SK-N-SH (cell line): ENCODE measurements around the gene KIF5C. TPM values are rescaled to one million over a fixed set of nuclear protein-coding genes. Genes with fewer than 3 reads are reported as not detected.

Source experiments
- CTCF ChIA-PET: fragments of 300-600, 350-600 bp; formaldehyde crosslinking; extraction: SDS; loops from one replicate; lab custom pipeline; 2021; lab: Yijun Ruan, JAX
- POLR2A ChIA-PET: fragments of 350-600 bp; sonication (Branson Sonifier 250); formaldehyde crosslinking; extraction: SDS; loops from one replicate; lab custom pipeline; 2020; ENCODE audit warnings: antibody characterized with exemption, inconsistent platforms; lab: Yijun Ruan, JAX
- DNase-seq: peaks from one replicate; pipeline ENCODE4 v3.0.0; 2012
- H2AFZ ChIP-seq: fragments of 200-600 bp; sonication (generic); 2 replicates; pipeline ENCODE4 v1.8.1; 2016; ENCODE audit warnings: antibody characterized with exemption, mild to moderate bottlenecking, low read depth
- H3F3A ChIP-seq: fragments of 200-600 bp; sonication (generic); replicated peaks from 2 replicates; pipeline ENCODE3; 2016; ENCODE audit warnings: antibody characterized with exemption, mild to moderate bottlenecking; ENCODE audit not compliant: insufficient read depth
- H3K27ac ChIP-seq, 2 experiments: fragments of 200-500 bp in 1 of 2; fragments of 200-600 bp in 1 of 2; sonication (Bioruptor generic) in 1 of 2; sonication (generic), shearing (Covaris generic) in 1 of 2; 2 replicates each; pipeline versions ENCODE4 v1.5.1 to v1.6.1; 2014 to 2016; ENCODE audit warnings: low read depth in 2 of 2, inconsistent platforms in 1 of 2, low read length in 1 of 2, mild to moderate bottlenecking in 1 of 2, mixed read lengths in 1 of 2
- H3K27me3 ChIP-seq: fragments of 200-600 bp; sonication (generic), shearing (Covaris generic); 2 replicates; pipeline ENCODE4 v1.6.1; 2016; ENCODE audit warnings: mixed run types; ENCODE audit not compliant: insufficient read depth
- H3K36me3 ChIP-seq, 2 experiments: fragments of 200-500 bp in 1 of 2; fragments of 200-600 bp in 1 of 2; sonication (Bioruptor generic) in 1 of 2; sonication (generic) in 1 of 2; replicated peaks in 1 of 2; 2 replicates each; pipeline versions ENCODE3 to v1.5.1; 2014 to 2016; ENCODE audit warnings: low read length in 1 of 2, mild to moderate bottlenecking in 1 of 2; ENCODE audit not compliant: insufficient read depth in 2 of 2, control insufficient read depth in 1 of 2
- H3K4me1 ChIP-seq, 2 experiments: fragments of 200-500 bp in 1 of 2; fragments of 200-600 bp in 1 of 2; sonication (Bioruptor generic) in 1 of 2; sonication (generic), shearing (Covaris generic) in 1 of 2; 2 replicates each; pipeline versions ENCODE4 v1.5.1 to v1.6.1; 2014 to 2016; ENCODE audit warnings: low read depth in 1 of 2, low read length in 1 of 2, mixed run types in 1 of 2; ENCODE audit not compliant: insufficient read depth in 2 of 2, control insufficient read depth in 1 of 2
- H3K4me2 ChIP-seq: fragments of 200-600 bp; sonication (generic), shearing (Covaris generic); 2 replicates; pipeline ENCODE4 v1.6.1; 2017; ENCODE audit warnings: mixed run types
- H3K4me3 ChIP-seq, 2 experiments: fragments of 200-500 bp in 1 of 2; fragments of 200-600 bp in 1 of 2; sonication (Bioruptor generic) in 1 of 2; sonication (generic), shearing (Covaris generic) in 1 of 2; 2 replicates each; pipeline versions ENCODE4 v1.5.1 to v1.8.1; 2014 to 2016; ENCODE audit warnings: low read depth in 2 of 2, inconsistent platforms in 1 of 2, low read length in 1 of 2, mild to moderate bottlenecking in 1 of 2, mixed read lengths in 1 of 2, moderate library complexity in 1 of 2
- H3K79me2 ChIP-seq: fragments of 200-600 bp; sonication (generic); 2 replicates; pipeline ENCODE4 v1.8.1; 2017; ENCODE audit warnings: mild to moderate bottlenecking; ENCODE audit not compliant: insufficient read depth
- H3K9ac ChIP-seq: fragments of 200-600 bp; sonication (generic); 2 replicates; pipeline ENCODE4 v1.6.1; 2017; ENCODE audit warnings: mixed run types
- H3K9me2 ChIP-seq: fragments of 200-600 bp; sonication (generic); 2 replicates; pipeline ENCODE4 v1.6.1; 2017; ENCODE audit warnings: mixed run types
- H3K9me3 ChIP-seq: fragments of 200-600 bp; sonication (generic); 2 replicates; pipeline ENCODE4 v1.6.1; 2017; ENCODE audit warnings: mixed run types, mild to moderate bottlenecking, moderate library complexity
- H4K20me1 ChIP-seq: fragments of 200-600 bp; sonication (generic); 2 replicates; pipeline ENCODE4 v1.6.1; 2017; ENCODE audit warnings: mild to moderate bottlenecking, mixed run types; ENCODE audit not compliant: insufficient read depth
- EZH2phosphoT487 ChIP-seq: fragments of 200-600 bp; sonication (generic); IDR thresholded peaks from 2 replicates; pipeline ENCODE4 v1.6.1; 2017; ENCODE audit warnings: low read depth, mixed run types, mild to moderate bottlenecking, antibody characterized with exemption, moderate library complexity, borderline replicate concordance
- GABPA ChIP-seq: IDR thresholded peaks from 2 replicates; pipeline ENCODE4 v1.4.0; 2012; ENCODE audit warnings: low read depth, mild to moderate bottlenecking
- JUND ChIP-seq: IDR thresholded peaks from 2 replicates; pipeline ENCODE4 v1.4.0; 2012
- MEF2A ChIP-seq: IDR thresholded peaks from 2 replicates; pipeline ENCODE4 v1.4.0; 2012; ENCODE audit warnings: low read depth, borderline replicate concordance
- NRF1 ChIP-seq: IDR thresholded peaks from 2 replicates; pipeline ENCODE4 v1.6.1; 2012; ENCODE audit warnings: low read depth, mild to moderate bottlenecking, low read length
- RFX5 ChIP-seq: IDR thresholded peaks from 2 replicates; pipeline ENCODE4 v1.6.1; 2012; ENCODE audit warnings: mild to moderate bottlenecking, improper control_type of control experiment, low read length
- RXRA ChIP-seq: IDR thresholded peaks from 2 replicates; pipeline ENCODE4 v1.4.0; 2012; ENCODE audit warnings: low read depth, mild to moderate bottlenecking, borderline replicate concordance
- SIN3A ChIP-seq: IDR thresholded peaks from 2 replicates; pipeline ENCODE4 v1.6.1; 2012; ENCODE audit warnings: low read depth, mild to moderate bottlenecking, low read length, moderate library complexity, borderline replicate concordance
- TAF1 ChIP-seq: IDR thresholded peaks from 2 replicates; pipeline ENCODE4 v1.6.1; 2012; ENCODE audit warnings: low read depth, mild to moderate bottlenecking, low read length, moderate library complexity, borderline replicate concordance
- TCF12 ChIP-seq: IDR thresholded peaks from 2 replicates; pipeline ENCODE4 v1.4.0; 2012
- TEAD4 ChIP-seq: IDR thresholded peaks from 2 replicates; pipeline ENCODE4 v1.4.0; 2012; ENCODE audit warnings: mild to moderate bottlenecking, borderline replicate concordance; ENCODE audit not compliant: insufficient read depth
- USF2 ChIP-seq: fragments of 150-350 bp; IDR thresholded peaks from 2 replicates; pipeline ENCODE4 v1.6.1; 2017; ENCODE audit warnings: antibody characterized with exemption, low read length, low read depth, borderline replicate concordance
- YY1 ChIP-seq: IDR thresholded peaks from 2 replicates; pipeline ENCODE4 v1.4.0; 2012; ENCODE audit warnings: low read depth, mild to moderate bottlenecking
- WGBS: methylation state at CpG from one replicate; pipeline ENCODE4 v1.1.6; 2017; ENCODE audit warnings: low lambda C conversion rate; 5-methylcytosine and 5-hydroxymethylcytosine counted together
- polyA plus RNA-seq, 3 experiments: library from polyadenylated mRNA; depleted of rRNA; stranded (reverse); fragments of >200 nt; gene quantifications; 2 replicates each; pipeline ENCODE4 v1.2.3, GENCODE V29; 2012
- TF ChIP-seq, protein P1 (sequence below): IDR thresholded peaks from 2 replicates; pipeline ENCODE4 v1.4.0; 2012; ENCODE audit warnings: low read depth, borderline replicate concordance
- TF ChIP-seq, protein P2 (sequence below): IDR thresholded peaks from 2 replicates; pipeline ENCODE4 v1.6.1; 2012; ENCODE audit warnings: mild to moderate bottlenecking, low read depth, low read length, moderate library complexity

The KIF5C gene
- polyA plus RNA-seq, 1 of the 3 experiments (the other 2 are of a cell fraction) = 3.9 TPM

- CTCF ChIA-PET = interaction anchor here (0.8 to 2.1 kb wide), 5 partner anchors 8 to 552 kb away, joined by 3 to 13 read pairs (median 4); no protein-coding TSS in a partner anchor
- peak; percentile 5 for DNase-seq
- H3K9me3 ChIP-seq = no peaks in the 10 kb centered on the region
- POLR2A ChIA-PET = no interaction called here
- no peaks in the 10 kb centered on the region for H4K20me1 ChIP-seq
- H3F3A ChIP-seq = no peaks in the 10 kb centered on the region
- no peak overlapping the region for H3K4me3 ChIP-seq
- no peak overlapping the region for H3K27ac ChIP-seq
- H3K9me2 ChIP-seq = no peaks in the 10 kb centered on the region
- no peak overlapping the region for H3K9ac ChIP-seq
- no peak overlapping the region for H3K4me2 ChIP-seq
- no peak overlapping the region for H2AFZ ChIP-seq
- H3K27me3 ChIP-seq = no peaks in the 10 kb centered on the region
- WGBS = 92% methylated on average over 31 of the region's 31 CpGs
- H3K36me3 ChIP-seq = peaks cover 0 to 3% of the 10 kb centered on the region in 2 experiments
- TF ChIP-seq EZH2phosphoT487 (no peak), MEF2A (no peak), SIN3A (no peak), USF2 (no peak)
- H3K79me2 ChIP-seq = no peaks in the 10 kb centered on the region
- peaks cover 0 to 3% of the 10 kb centered on the region in 2 experiments; a peak in 1 of 4 replicates for H3K4me1 ChIP-seq
Observed at GRCh38 chr2:149009576-149010461, 134.8 kb downstream of the KIF5C start.

- Histone ChIP-seq H3K27me3 (no peaks in the 10 kb centered on the region), H3K4me3 (no peak overlapping the region), H3K9me3 (no peaks in the 10 kb centered on the region), H3K9me2 (no peaks in the 10 kb centered on the region), H3K4me2 (no peak overlapping the region), H3K36me3 (peaks cover 0 to 3% of the 10 kb centered on the region in 2 experiments), H3K79me2 (no peaks in the 10 kb centered on the region), H3K27ac (no peak overlapping the region), H2AFZ (no peak overlapping the region), H3K9ac (no peak overlapping the region), H4K20me1 (no peaks in the 10 kb centered on the region), H3F3A (no peaks in the 10 kb centered on the region), H3K4me1 (peaks cover 0 to 3% of the 10 kb centered on the region in 2 experiments; a peak in 1 of 4 replicates)
- TF ChIP-seq YY1 (no peak), EZH2phosphoT487 (no peak)
- ChIA-PET POLR2A (no interaction called here), CTCF (interaction anchor here (1.0 kb wide), 2 partner anchors 11 to 548 kb away, joined by 3 to 4 read pairs; no protein-coding TSS in a partner anchor)
- no peak for DNase-seq
- WGBS = 80% methylated on average over 9 of the region's 9 CpGs
Observed at GRCh38 chr2:149012545-149012944, 137.5 kb downstream of the KIF5C start.

DNA sequence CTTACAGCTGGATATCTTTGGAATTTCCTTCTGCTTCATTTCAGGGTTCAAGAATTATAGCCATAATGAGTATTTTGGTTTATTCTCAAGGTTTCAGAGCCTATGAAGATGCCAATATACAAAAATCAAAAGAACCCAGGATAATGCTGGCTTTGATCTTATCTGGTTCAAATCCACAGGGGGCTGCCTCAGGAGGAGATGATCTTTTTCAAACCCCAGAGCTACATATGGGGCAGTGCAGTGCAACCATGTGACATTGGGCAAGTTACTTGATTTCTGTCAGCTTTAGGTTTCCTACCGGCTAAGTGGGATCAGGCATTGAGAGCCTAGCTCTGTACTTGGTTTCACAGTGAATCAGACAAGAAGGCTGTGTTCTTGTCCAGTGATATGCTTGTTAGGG is 140.5 kb downstream of the KIF5C start:
- no peaks in the 10 kb centered on the region for H3K79me2 ChIP-seq
- no peaks in the 10 kb centered on the region for H3K9me3 ChIP-seq
- no peak overlapping the region for H3K9ac ChIP-seq
- WGBS = 50% methylated on average over 1 of the region's 1 CpG
- TF ChIP-seq GABPA = no peak
- TF ChIP-seq TCF12 = no peak
- TF ChIP-seq RFX5 = no peak
- no peak for TF ChIP-seq TAF1
- TF ChIP-seq, protein P1, sequence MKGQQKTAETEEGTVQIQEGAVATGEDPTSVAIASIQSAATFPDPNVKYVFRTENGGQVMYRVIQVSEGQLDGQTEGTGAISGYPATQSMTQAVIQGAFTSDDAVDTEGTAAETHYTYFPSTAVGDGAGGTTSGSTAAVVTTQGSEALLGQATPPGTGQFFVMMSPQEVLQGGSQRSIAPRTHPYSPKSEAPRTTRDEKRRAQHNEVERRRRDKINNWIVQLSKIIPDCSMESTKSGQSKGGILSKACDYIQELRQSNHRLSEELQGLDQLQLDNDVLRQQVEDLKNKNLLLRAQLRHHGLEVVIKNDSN = no peak
- no peak for TF ChIP-seq RXRA
- TF ChIP-seq JUND = no peak
- TF ChIP-seq, protein P2, sequence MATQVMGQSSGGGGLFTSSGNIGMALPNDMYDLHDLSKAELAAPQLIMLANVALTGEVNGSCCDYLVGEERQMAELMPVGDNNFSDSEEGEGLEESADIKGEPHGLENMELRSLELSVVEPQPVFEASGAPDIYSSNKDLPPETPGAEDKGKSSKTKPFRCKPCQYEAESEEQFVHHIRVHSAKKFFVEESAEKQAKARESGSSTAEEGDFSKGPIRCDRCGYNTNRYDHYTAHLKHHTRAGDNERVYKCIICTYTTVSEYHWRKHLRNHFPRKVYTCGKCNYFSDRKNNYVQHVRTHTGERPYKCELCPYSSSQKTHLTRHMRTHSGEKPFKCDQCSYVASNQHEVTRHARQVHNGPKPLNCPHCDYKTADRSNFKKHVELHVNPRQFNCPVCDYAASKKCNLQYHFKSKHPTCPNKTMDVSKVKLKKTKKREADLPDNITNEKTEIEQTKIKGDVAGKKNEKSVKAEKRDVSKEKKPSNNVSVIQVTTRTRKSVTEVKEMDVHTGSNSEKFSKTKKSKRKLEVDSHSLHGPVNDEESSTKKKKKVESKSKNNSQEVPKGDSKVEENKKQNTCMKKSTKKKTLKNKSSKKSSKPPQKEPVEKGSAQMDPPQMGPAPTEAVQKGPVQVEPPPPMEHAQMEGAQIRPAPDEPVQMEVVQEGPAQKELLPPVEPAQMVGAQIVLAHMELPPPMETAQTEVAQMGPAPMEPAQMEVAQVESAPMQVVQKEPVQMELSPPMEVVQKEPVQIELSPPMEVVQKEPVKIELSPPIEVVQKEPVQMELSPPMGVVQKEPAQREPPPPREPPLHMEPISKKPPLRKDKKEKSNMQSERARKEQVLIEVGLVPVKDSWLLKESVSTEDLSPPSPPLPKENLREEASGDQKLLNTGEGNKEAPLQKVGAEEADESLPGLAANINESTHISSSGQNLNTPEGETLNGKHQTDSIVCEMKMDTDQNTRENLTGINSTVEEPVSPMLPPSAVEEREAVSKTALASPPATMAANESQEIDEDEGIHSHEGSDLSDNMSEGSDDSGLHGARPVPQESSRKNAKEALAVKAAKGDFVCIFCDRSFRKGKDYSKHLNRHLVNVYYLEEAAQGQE = no peak
- TF ChIP-seq SIN3A = no peak
- TF ChIP-seq NRF1 = no peak
- no peak for TF ChIP-seq TEAD4
- peaks cover 0 to 5% of the 10 kb centered on the region in 2 experiments; a peak in 2 of 4 replicates for H3K4me1 ChIP-seq
- no peak overlapping the region for H3K27ac ChIP-seq
- POLR2A ChIA-PET = no interaction called here
- no peak overlapping the region for H2AFZ ChIP-seq
- no peak for DNase-seq
- no peaks in the 10 kb centered on the region for H3K9me2 ChIP-seq
- H3K4me2 ChIP-seq = no peak overlapping the region
- CTCF ChIA-PET = interaction anchor here (1.0 to 5.8 kb wide), 6 partner anchors 23 to 558 kb away, joined by 3 to 110 read pairs (median 28); partner anchors contain the start of gene LYPD6B
- peaks cover 0 to 3% of the 10 kb centered on the region in 2 experiments for H3K36me3 ChIP-seq
- no peaks in the 10 kb centered on the region for H4K20me1 ChIP-seq
- H3K4me3 ChIP-seq = no peak overlapping the region
- no peaks in the 10 kb centered on the region for H3K27me3 ChIP-seq
- no peaks in the 10 kb centered on the region for H3F3A ChIP-seq
